Fibroblast of lung (primary cell): ENCODE data around the gene PPP1R9B. TPM values are rescaled to one million over a fixed set of nuclear protein-coding genes. Genes with fewer than 3 reads are reported as not detected.

Source experiments
- DNase-seq, 2 donors: peaks; one replicate each; pipeline versions ENCODE4 v3.0.0 to v3.0.0-alpha.2; 2010; ENCODE audit warnings: low read depth in 2 of 2
- H2AFZ ChIP-seq: 2 replicates; pipeline ENCODE4 v1.5.1; 2012; ENCODE audit warnings: low read length, control low read depth, inconsistent platforms
- H3K27ac ChIP-seq: 2 replicates; pipeline ENCODE4 v1.5.1; 2011; ENCODE audit warnings: low read length, control low read depth; ENCODE audit not compliant: insufficient read depth
- H3K27me3 ChIP-seq: 2 replicates; pipeline ENCODE4 v1.5.1; 2011; ENCODE audit warnings: mild to moderate bottlenecking, low read length; ENCODE audit not compliant: control insufficient read depth, insufficient read depth
- H3K36me3 ChIP-seq: 2 replicates; pipeline ENCODE4 v1.5.1; 2011; ENCODE audit warnings: low read length; ENCODE audit not compliant: control insufficient read depth, insufficient read depth
- H3K4me1 ChIP-seq: 2 replicates; pipeline ENCODE4 v1.5.1; 2011; ENCODE audit warnings: low read length; ENCODE audit not compliant: control insufficient read depth, insufficient read depth; ENCODE audit errors: extremely low read depth
- H3K4me2 ChIP-seq: 2 replicates; pipeline ENCODE4 v1.5.1; 2011; ENCODE audit warnings: low read length, control low read depth; ENCODE audit not compliant: insufficient read depth; ENCODE audit errors: extremely low read depth
- H3K4me3 ChIP-seq, 4 experiments: fragments of 200-600 bp in 1 of 4; sonication (generic) in 1 of 4; replicated peaks in 1 of 4; 2 replicates each; pipeline ENCODE4 v1.5.1; 2011 to 2016; ENCODE audit warnings: low read length in 4 of 4, low read depth in 3 of 4, mild to moderate bottlenecking in 3 of 4, control low read depth in 2 of 4, inconsistent platforms in 1 of 4, mixed read lengths in 1 of 4; ENCODE audit not compliant: insufficient read depth in 1 of 4; ENCODE audit errors: control extremely low read depth in 1 of 4
- H3K79me2 ChIP-seq: 2 replicates; pipeline ENCODE4 v1.5.1; 2012; ENCODE audit warnings: mild to moderate bottlenecking, low read length, inconsistent platforms; ENCODE audit not compliant: control insufficient read depth, insufficient read depth
- H3K9ac ChIP-seq: 2 replicates; pipeline ENCODE4 v1.5.1; 2011; ENCODE audit warnings: mild to moderate bottlenecking, low read length, control low read depth; ENCODE audit not compliant: insufficient read depth
- H3K9me3 ChIP-seq: 2 replicates; pipeline ENCODE4 v1.5.1; 2012; ENCODE audit warnings: low read depth, low read length; ENCODE audit not compliant: control insufficient read depth, insufficient read depth
- H4K20me1 ChIP-seq: 2 replicates; pipeline ENCODE4 v1.5.1; 2011; ENCODE audit warnings: low read length; ENCODE audit not compliant: control insufficient read depth, insufficient read depth; ENCODE audit errors: extremely low read depth
- EZH2 ChIP-seq: IDR thresholded peaks from 2 replicates; pipeline ENCODE4 v1.5.1; 2012; ENCODE audit warnings: low read length, control low read depth, mild to moderate bottlenecking; ENCODE audit errors: missing control alignments
- polyA plus RNA-seq, 2 donors: library from polyadenylated mRNA; depleted of rRNA in 1 of 2; stranded (reverse) in 1 of 2; unstranded in 1 of 2; fragments of >200 nt; gene quantifications; 2 replicates each; pipeline ENCODE4 v1.2.1, GENCODE V29; 2011 to 2012; ENCODE audit warnings: missing spikeins in 1 of 2
- total RNA-seq: library from RNA; depleted of rRNA; stranded (reverse); fragments of >200 nt; gene quantifications from 2 replicates; pipeline ENCODE4 v1.2.1, GENCODE V29; 2014
- TF ChIP-seq, protein P1 (sequence below), 2 donors: IDR thresholded peaks in 1 of 2; conservative IDR thresholded peaks in 1 of 2; 1 replicate in 1 of 2; 2 replicates in 1 of 2; pipeline ENCODE4 v1.5.1; 2011 to 2012; ENCODE audit warnings: low read length in 2 of 2, control low read depth in 1 of 2, inconsistent platforms in 1 of 2, low read depth in 1 of 2, mild to moderate bottlenecking in 1 of 2

The PPP1R9B gene
- total and polyA plus RNA-seq, 2 donors (not counting 1 experiment from before 2014, with no cell fraction given): 22.1 to 41.5 TPM

GRCh38 chr17:50192618-50193291 is 42.3 kb upstream of the PPP1R9B start:
- Histone ChIP-seq H3K4me2 (no peak overlapping the region), H3K4me1 (peaks cover 34% of the 10 kb centered on the region), H3K4me3 (peak overlapping the region in 1 of 4 experiments; percentile 15), H3K27ac (peak overlapping the region; percentile 46), H2AFZ (no peak overlapping the region), H3K36me3 (peaks cover 96% of the 10 kb centered on the region), H4K20me1 (peaks cover 3% of the 10 kb centered on the region), H3K9me3 (no peaks in the 10 kb centered on the region), H3K27me3 (no peaks in the 10 kb centered on the region), H3K9ac (no peak overlapping the region), H3K79me2 (peaks cover 84% of the 10 kb centered on the region)
- TF ChIP-seq, protein P1, sequence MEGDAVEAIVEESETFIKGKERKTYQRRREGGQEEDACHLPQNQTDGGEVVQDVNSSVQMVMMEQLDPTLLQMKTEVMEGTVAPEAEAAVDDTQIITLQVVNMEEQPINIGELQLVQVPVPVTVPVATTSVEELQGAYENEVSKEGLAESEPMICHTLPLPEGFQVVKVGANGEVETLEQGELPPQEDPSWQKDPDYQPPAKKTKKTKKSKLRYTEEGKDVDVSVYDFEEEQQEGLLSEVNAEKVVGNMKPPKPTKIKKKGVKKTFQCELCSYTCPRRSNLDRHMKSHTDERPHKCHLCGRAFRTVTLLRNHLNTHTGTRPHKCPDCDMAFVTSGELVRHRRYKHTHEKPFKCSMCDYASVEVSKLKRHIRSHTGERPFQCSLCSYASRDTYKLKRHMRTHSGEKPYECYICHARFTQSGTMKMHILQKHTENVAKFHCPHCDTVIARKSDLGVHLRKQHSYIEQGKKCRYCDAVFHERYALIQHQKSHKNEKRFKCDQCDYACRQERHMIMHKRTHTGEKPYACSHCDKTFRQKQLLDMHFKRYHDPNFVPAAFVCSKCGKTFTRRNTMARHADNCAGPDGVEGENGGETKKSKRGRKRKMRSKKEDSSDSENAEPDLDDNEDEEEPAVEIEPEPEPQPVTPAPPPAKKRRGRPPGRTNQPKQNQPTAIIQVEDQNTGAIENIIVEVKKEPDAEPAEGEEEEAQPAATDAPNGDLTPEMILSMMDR (conservative IDR thresholded peaks at IDR 0.05 in 1 of 2, IDR thresholded peaks at IDR 0.05 in 1 of 2; ENCODE audit: low read depth in 1 of 2, low read length in 2 of 2): no peak
- no peak for TF ChIP-seq EZH2
- DNase-seq: peak in 1 of 2 donors; percentile 37

DNA sequence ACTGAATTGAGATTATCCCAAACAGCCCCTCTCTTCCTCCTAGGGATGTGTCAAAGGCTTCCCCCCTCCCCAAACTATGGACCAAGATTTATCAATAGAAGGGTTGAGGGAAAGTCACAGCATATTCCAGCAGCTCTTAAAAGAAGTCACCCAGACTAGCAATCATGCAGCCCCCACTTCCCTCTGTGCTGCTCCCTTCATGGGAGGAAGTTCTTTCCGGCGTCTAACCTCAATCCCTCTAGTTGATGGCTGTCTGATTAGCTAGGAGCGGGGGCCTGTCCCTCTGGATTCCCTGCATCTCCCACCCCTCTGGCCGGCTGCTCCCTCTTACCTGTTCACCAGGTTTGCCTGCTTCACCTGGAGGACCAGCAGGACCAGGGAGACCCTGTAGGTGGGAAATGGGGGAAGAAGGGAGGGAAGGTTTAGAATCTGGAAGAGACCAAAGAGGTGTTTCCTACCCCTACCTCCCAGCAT is 41.7 kb upstream of the PPP1R9B start:
- Histone ChIP-seq H3K27ac (peak overlapping the region; percentile 29), H3K4me2 (no peak overlapping the region), H3K27me3 (no peaks in the 10 kb centered on the region), H4K20me1 (peaks cover 3% of the 10 kb centered on the region), H3K4me3 (peak overlapping the region in 1 of 4 experiments; percentile 15), H3K36me3 (peaks cover 96% of the 10 kb centered on the region), H3K9me3 (no peaks in the 10 kb centered on the region), H2AFZ (no peak overlapping the region), H3K4me1 (peaks cover 32% of the 10 kb centered on the region), H3K79me2 (peaks cover 79% of the 10 kb centered on the region), H3K9ac (no peak overlapping the region)
- DNase-seq: peak in 1 of 2 donors; percentile 37
- TF ChIP-seq, protein P1 (conservative IDR thresholded peaks at IDR 0.05 in 1 of 2, IDR thresholded peaks at IDR 0.05 in 1 of 2; ENCODE audit: low read depth in 1 of 2, low read length in 2 of 2): no peak
- TF ChIP-seq EZH2: no peak

DNA sequence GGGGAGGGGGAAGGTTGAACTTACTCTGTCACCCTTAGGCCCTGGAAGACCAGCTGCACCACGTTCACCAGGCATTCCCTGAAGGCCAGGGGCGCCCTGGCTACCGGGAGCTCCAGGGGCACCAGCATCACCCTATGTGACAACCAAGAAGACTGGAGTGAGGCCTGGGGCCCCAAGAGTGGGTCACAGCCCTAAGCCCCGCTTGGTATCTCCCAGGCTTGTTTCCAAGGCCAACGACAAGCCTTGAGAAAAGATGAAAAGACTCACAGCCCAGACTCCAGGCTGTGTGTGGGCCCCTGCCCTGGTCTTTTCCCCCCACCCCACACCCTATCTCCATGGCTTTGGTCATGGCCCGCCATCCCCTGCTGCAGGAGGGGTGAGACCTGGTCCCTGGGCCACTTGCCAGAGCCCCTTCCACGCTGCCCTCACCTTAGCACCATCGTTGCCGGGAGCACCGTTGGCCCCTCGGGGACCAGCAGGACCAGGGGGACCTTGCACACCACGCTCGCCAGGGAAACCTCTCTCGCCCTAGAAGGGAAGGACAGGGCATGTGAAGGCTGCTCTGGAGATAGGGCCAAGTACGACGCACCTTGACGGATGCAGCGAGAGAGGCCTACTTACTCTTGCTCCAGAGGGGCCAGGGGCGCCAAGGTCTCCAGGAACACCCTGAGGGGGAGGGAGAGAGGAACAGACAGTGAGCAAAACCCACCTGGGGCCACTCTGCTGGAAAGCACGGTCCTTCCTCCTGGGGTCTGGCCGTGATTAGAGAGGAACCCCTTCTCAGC is 41.1 kb upstream of the PPP1R9B start:
- Histone ChIP-seq H3K9me3 (no peaks in the 10 kb centered on the region), H3K79me2 (peaks cover 72% of the 10 kb centered on the region), H2AFZ (no peak overlapping the region), H3K27ac (peak overlapping the region; percentile 52), H3K4me1 (peaks cover 29% of the 10 kb centered on the region), H3K27me3 (no peaks in the 10 kb centered on the region), H3K4me3 (peak overlapping the region in 1 of 4 experiments; percentile 25), H4K20me1 (peaks cover 3% of the 10 kb centered on the region), H3K36me3 (peaks cover 93% of the 10 kb centered on the region), H3K4me2 (peak overlapping the region; percentile 10), H3K9ac (no peak overlapping the region)
- DNase-seq: peak in 1 of 2 donors; percentile 67
- TF ChIP-seq, protein P1 (conservative IDR thresholded peaks at IDR 0.05 in 1 of 2, IDR thresholded peaks at IDR 0.05 in 1 of 2; ENCODE audit: low read depth in 1 of 2, low read length in 2 of 2): no peak
